ENCODE measurements around the gene DHRS9. TPM values are rescaled to one million over a fixed set of nuclear protein-coding genes. Genes with fewer than 3 reads are reported as not detected.

The DHRS9 gene
- total RNA-seq, 3 donors from 2014 or later, result 0.73 to 7.8 (median 3.3) TPM

- no peaks in the 10 kb centered on the region for H3K4me1 ChIP-seq
- no peak for DNase-seq (ENCODE audit: low spot score in 2 of 2)
- H3K9me3 ChIP-seq, result no peaks in the 10 kb centered on the region
- no peaks in the 10 kb centered on the region for H3K27me3 ChIP-seq
- intact Hi-C loops (cut with DNase I; ENCODE audit: low total_unique reads), result no loop called here
- H3K27ac ChIP-seq, result no peak overlapping the region
- no peak overlapping the region for H3K4me3 ChIP-seq
- TF ChIP-seq POLR2A (IDR thresholded peaks at IDR 0.05) (no peak), POLR2AphosphoS5 (IDR thresholded peaks at IDR 0.05) (no peak), CTCF (IDR thresholded peaks at IDR 0.05) (no peak)
- no peaks in the 10 kb centered on the region for H3K36me3 ChIP-seq
Measured at GRCh38 chr2:169110419-169110818, 41.1 kb downstream of the DHRS9 start.

GRCh38 chr2:169110916-169111315 is 41.6 kb downstream of the DHRS9 start:
- no peak for DNase-seq (ENCODE audit: low spot score in 2 of 2)
- H3K27ac ChIP-seq, result no peak overlapping the region
- no peak for TF ChIP-seq POLR2AphosphoS5 (IDR thresholded peaks at IDR 0.05)
- intact Hi-C loops (cut with DNase I; ENCODE audit: low total_unique reads), result no loop called here
- no peaks in the 10 kb centered on the region for H3K4me1 ChIP-seq
- no peaks in the 10 kb centered on the region for H3K36me3 ChIP-seq
- no peak overlapping the region for H3K4me3 ChIP-seq
- no peaks in the 10 kb centered on the region for H3K9me3 ChIP-seq
- no peaks in the 10 kb centered on the region for H3K27me3 ChIP-seq

GRCh38 chr2:169112841-169113240 is 43.5 kb downstream of the DHRS9 start:
- no peaks in the 10 kb centered on the region for H3K9me3 ChIP-seq
- no peak for DNase-seq (ENCODE audit: low spot score in 2 of 2)
- no peak overlapping the region for H3K4me3 ChIP-seq
- intact Hi-C loops (cut with DNase I; ENCODE audit: low total_unique reads), result no loop called here
- TF ChIP-seq POLR2AphosphoS5 (IDR thresholded peaks at IDR 0.05), result no peak
- no peak for TF ChIP-seq POLR2A (IDR thresholded peaks at IDR 0.05)
- no peak for TF ChIP-seq CTCF (IDR thresholded peaks at IDR 0.05)
- no peaks in the 10 kb centered on the region for H3K36me3 ChIP-seq
- no peaks in the 10 kb centered on the region for H3K27me3 ChIP-seq
- H3K4me1 ChIP-seq, result no peaks in the 10 kb centered on the region
- H3K27ac ChIP-seq, result no peak overlapping the region

- H3K27me3 ChIP-seq, result no peaks in the 10 kb centered on the region
- no peak for DNase-seq (ENCODE audit: low spot score in 2 of 2)
- no peak overlapping the region for H3K27ac ChIP-seq
- intact Hi-C loops (cut with DNase I; ENCODE audit: low total_unique reads), result no loop called here
- H3K36me3 ChIP-seq, result no peaks in the 10 kb centered on the region
- H3K4me3 ChIP-seq, result no peak overlapping the region
- no peaks in the 10 kb centered on the region for H3K4me1 ChIP-seq
- H3K9me3 ChIP-seq, result no peaks in the 10 kb centered on the region
- TF ChIP-seq CTCF (IDR thresholded peaks at IDR 0.05) (no peak), POLR2AphosphoS5 (IDR thresholded peaks at IDR 0.05) (no peak), POLR2A (IDR thresholded peaks at IDR 0.05) (no peak)
Measured at GRCh38 chr2:169114056-169114455, 44.7 kb downstream of the DHRS9 start.

GRCh38 chr2:169116327-169116726 is 47.0 kb downstream of the DHRS9 start:
- no peak overlapping the region for H3K4me3 ChIP-seq
- no peaks in the 10 kb centered on the region for H3K36me3 ChIP-seq
- H3K9me3 ChIP-seq, result no peaks in the 10 kb centered on the region
- DNase-seq (ENCODE audit: low spot score in 2 of 2), result no peak
- no peak for TF ChIP-seq POLR2A (IDR thresholded peaks at IDR 0.05)
- intact Hi-C loops (cut with DNase I; ENCODE audit: low total_unique reads), result no loop called here
- H3K27me3 ChIP-seq, result no peaks in the 10 kb centered on the region
- no peak overlapping the region for H3K27ac ChIP-seq
- peaks cover 0 to 6% of the 10 kb centered on the region in 2 donors for H3K4me1 ChIP-seq

GRCh38 chr2:169116993-169117392 is 47.6 kb downstream of the DHRS9 start:
- DNase-seq (ENCODE audit: low spot score in 2 of 2), result no peak
- intact Hi-C loops (cut with DNase I; ENCODE audit: low total_unique reads), result no loop called here
- peaks cover 0 to 6% of the 10 kb centered on the region in 2 donors for H3K4me1 ChIP-seq
- no peak overlapping the region for H3K4me3 ChIP-seq
- H3K9me3 ChIP-seq, result no peaks in the 10 kb centered on the region
- no peaks in the 10 kb centered on the region for H3K36me3 ChIP-seq
- no peaks in the 10 kb centered on the region for H3K27me3 ChIP-seq
- TF ChIP-seq CTCF (IDR thresholded peaks at IDR 0.05) (no peak), POLR2AphosphoS5 (IDR thresholded peaks at IDR 0.05) (no peak), POLR2A (IDR thresholded peaks at IDR 0.05) (no peak)
- H3K27ac ChIP-seq, result no peak overlapping the region

All from breast epithelium (tissue), 4 donors.